SK-N-SH treated with all-trans-retinoic acid at 6 μM for 48 hours (cell line): ENCODE measurements around the gene CPEB3.

ENCODE experiments used
- ATAC-seq: fragments of 200-7000 bp; cut with Tn5 transposase; 3 replicates; pipeline ENCODE4 v1.9.1; 2020; ENCODE audit warnings: mild to moderate bottlenecking, moderate library complexity
- ARNTL ChIP-seq: fragments of 450-650 bp; formaldehyde crosslinking; IDR thresholded peaks from 2 replicates; pipeline ENCODE4 v1.5.0; 2020; ENCODE audit warnings: low read depth, mild to moderate bottlenecking, moderate library complexity, borderline replicate concordance
- CSDC2 ChIP-seq: fragments of 250-450 bp; sonication (Bioruptor Pico); IDR thresholded peaks from 2 replicates; pipeline ENCODE4 v1.5.0; 2020; ENCODE audit warnings: mild to moderate bottlenecking, moderate library complexity
- CSRNP3 ChIP-seq: fragments of 250-450 bp; sonication (Bioruptor Pico); IDR thresholded peaks from 2 replicates; pipeline ENCODE4 v1.5.1; 2021; ENCODE audit warnings: mild to moderate bottlenecking, moderate library complexity
- ESRRG ChIP-seq: fragments of 250-450 bp; sonication (Bioruptor Pico); IDR thresholded peaks from 2 replicates; pipeline ENCODE4 v1.6.1; 2021; ENCODE audit warnings: mild to moderate bottlenecking
- GLIS3 ChIP-seq: fragments of 250-450 bp; sonication (Bioruptor Pico); IDR thresholded peaks from 2 replicates; pipeline ENCODE4 v1.5.0; 2020; ENCODE audit warnings: mild to moderate bottlenecking, moderate library complexity
- ISL1 ChIP-seq: fragments of 250-450 bp; sonication (Bioruptor Pico); IDR thresholded peaks from 2 replicates; pipeline ENCODE4 v2.1.2; 2022; ENCODE audit warnings: mild to moderate bottlenecking, moderate library complexity
- OSR1 ChIP-seq: fragments of 250-450 bp; sonication (Bioruptor Pico); IDR thresholded peaks from 2 replicates; pipeline ENCODE4 v1.8.0; 2022; ENCODE audit warnings: moderate library complexity, mild to moderate bottlenecking, inconsistent platforms
- PPARA ChIP-seq: fragments of 250-450 bp; sonication (Bioruptor Pico); IDR thresholded peaks from 2 replicates; pipeline ENCODE4 v1.5.0; 2020; ENCODE audit warnings: mild to moderate bottlenecking, borderline replicate concordance
- RARB ChIP-seq: fragments of 250-450 bp; sonication (Bioruptor Pico); IDR thresholded peaks from 2 replicates; pipeline ENCODE4 v1.8.0; 2021; ENCODE audit warnings: mild to moderate bottlenecking, moderate library complexity
- TOX ChIP-seq: fragments of 250-450 bp; sonication (Bioruptor Pico); IDR thresholded peaks from 2 replicates; pipeline ENCODE4 v1.8.0; 2021; ENCODE audit warnings: mild to moderate bottlenecking, moderate library complexity, borderline replicate concordance
- ZFP3 ChIP-seq: fragments of 250-450 bp; sonication (Bioruptor Pico); IDR thresholded peaks from 2 replicates; pipeline ENCODE4 v1.5.0; 2020; ENCODE audit warnings: mild to moderate bottlenecking, moderate library complexity
- ZNF565 ChIP-seq: fragments of 450-650 bp; formaldehyde crosslinking; conservative IDR thresholded peaks from 2 replicates; pipeline ENCODE4 v1.5.0; 2020; ENCODE audit warnings: low read depth, mild to moderate bottlenecking, moderate library complexity
- ZNF70 ChIP-seq: fragments of 450-650 bp; formaldehyde crosslinking; IDR thresholded peaks from 2 replicates; pipeline ENCODE4 v1.5.0; 2020; ENCODE audit warnings: mild to moderate bottlenecking, moderate library complexity
- ZNF8 ChIP-seq: fragments of 450-650 bp; formaldehyde crosslinking; IDR thresholded peaks from 2 replicates; pipeline ENCODE4 v1.5.0; 2020; ENCODE audit warnings: mild to moderate bottlenecking, moderate library complexity
- TF ChIP-seq, protein P1 (sequence below): fragments of 250-450 bp; sonication (Bioruptor Pico); IDR thresholded peaks from 2 replicates; pipeline ENCODE4 v1.5.1; 2020; ENCODE audit warnings: low read depth, mild to moderate bottlenecking, moderate library complexity
- TF ChIP-seq, protein P2 (sequence below): fragments of 250-450 bp; sonication (Bioruptor Pico); IDR thresholded peaks from 2 replicates; pipeline ENCODE4 v1.8.0; 2021; ENCODE audit warnings: low read depth, mild to moderate bottlenecking, moderate library complexity, borderline replicate concordance
- TF ChIP-seq, protein P3 (sequence below): fragments of 250-450 bp; sonication (Bioruptor Pico); IDR thresholded peaks from 2 replicates; pipeline ENCODE4 v1.8.0; 2020; ENCODE audit warnings: mild to moderate bottlenecking, moderate library complexity, borderline replicate concordance
- TF ChIP-seq, protein P4 (sequence below): fragments of 250-450 bp; sonication (Bioruptor Pico); IDR thresholded peaks from 2 replicates; pipeline ENCODE4 v1.5.0; 2020; ENCODE audit warnings: mild to moderate bottlenecking, moderate library complexity

The CPEB3 gene

DNA sequence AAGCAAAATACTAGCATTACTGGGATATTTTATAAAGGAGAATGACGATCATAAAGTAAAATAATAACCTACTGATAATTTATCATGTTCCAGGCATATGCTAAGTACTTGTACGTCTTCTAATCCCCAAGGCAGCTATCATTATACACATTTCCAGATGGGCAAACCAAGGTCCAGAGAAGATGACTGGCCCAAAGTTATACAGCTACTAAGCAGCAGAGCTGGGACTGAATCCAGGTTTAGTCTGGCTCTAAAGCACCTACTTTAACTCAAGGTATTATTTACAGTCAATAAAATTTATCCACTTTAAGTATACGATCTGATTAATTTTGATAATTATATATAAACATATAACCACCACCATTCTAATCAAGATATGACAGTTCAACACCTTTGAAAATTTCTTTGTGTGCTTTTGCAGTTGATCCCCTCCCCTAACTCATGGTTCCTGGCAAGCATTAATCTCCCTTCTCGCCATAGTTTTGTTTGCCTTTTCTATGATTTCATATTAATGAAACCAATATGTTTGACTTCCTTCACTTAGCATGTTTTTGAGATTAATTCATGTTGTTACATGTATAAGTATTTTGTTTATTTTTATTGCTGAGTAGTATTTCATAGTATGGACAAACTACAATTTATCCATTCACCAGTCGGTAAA, 126.7 kb downstream of the CPEB3 start:
- no peak for TF ChIP-seq CSRNP3
- TF ChIP-seq ZNF8 (CRISPR knock-in tag): no peak
- no peak for TF ChIP-seq CSDC2
- TF ChIP-seq, protein P1, sequence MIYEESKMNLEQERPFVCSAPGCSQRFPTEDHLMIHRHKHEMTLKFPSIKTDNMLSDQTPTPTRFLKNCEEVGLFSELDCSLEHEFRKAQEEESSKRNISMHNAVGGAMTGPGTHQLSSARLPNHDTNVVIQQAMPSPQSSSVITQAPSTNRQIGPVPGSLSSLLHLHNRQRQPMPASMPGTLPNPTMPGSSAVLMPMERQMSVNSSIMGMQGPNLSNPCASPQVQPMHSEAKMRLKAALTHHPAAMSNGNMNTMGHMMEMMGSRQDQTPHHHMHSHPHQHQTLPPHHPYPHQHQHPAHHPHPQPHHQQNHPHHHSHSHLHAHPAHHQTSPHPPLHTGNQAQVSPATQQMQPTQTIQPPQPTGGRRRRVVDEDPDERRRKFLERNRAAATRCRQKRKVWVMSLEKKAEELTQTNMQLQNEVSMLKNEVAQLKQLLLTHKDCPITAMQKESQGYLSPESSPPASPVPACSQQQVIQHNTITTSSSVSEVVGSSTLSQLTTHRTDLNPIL: no peak
- no peak for TF ChIP-seq ARNTL
- no peak for TF ChIP-seq ZFP3 (CRISPR knock-in tag)
- TF ChIP-seq, protein P2, sequence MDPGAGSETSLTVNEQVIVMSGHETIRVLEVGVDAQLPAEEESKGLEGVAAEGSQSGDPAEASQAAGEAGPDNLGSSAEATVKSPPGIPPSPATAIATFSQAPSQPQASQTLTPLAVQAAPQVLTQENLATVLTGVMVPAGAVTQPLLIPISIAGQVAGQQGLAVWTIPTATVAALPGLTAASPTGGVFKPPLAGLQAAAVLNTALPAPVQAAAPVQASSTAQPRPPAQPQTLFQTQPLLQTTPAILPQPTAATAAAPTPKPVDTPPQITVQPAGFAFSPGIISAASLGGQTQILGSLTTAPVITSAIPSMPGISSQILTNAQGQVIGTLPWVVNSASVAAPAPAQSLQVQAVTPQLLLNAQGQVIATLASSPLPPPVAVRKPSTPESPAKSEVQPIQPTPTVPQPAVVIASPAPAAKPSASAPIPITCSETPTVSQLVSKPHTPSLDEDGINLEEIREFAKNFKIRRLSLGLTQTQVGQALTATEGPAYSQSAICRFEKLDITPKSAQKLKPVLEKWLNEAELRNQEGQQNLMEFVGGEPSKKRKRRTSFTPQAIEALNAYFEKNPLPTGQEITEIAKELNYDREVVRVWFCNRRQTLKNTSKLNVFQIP (CRISPR knock-in tag): no peak
- TF ChIP-seq PPARA (CRISPR knock-in tag): no peak
- TF ChIP-seq, protein P3, sequence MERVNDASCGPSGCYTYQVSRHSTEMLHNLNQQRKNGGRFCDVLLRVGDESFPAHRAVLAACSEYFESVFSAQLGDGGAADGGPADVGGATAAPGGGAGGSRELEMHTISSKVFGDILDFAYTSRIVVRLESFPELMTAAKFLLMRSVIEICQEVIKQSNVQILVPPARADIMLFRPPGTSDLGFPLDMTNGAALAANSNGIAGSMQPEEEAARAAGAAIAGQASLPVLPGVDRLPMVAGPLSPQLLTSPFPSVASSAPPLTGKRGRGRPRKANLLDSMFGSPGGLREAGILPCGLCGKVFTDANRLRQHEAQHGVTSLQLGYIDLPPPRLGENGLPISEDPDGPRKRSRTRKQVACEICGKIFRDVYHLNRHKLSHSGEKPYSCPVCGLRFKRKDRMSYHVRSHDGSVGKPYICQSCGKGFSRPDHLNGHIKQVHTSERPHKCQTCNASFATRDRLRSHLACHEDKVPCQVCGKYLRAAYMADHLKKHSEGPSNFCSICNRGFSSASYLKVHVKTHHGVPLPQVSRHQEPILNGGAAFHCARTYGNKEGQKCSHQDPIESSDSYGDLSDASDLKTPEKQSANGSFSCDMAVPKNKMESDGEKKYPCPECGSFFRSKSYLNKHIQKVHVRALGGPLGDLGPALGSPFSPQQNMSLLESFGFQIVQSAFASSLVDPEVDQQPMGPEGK (CRISPR knock-in tag): no peak
- TF ChIP-seq, protein P4, sequence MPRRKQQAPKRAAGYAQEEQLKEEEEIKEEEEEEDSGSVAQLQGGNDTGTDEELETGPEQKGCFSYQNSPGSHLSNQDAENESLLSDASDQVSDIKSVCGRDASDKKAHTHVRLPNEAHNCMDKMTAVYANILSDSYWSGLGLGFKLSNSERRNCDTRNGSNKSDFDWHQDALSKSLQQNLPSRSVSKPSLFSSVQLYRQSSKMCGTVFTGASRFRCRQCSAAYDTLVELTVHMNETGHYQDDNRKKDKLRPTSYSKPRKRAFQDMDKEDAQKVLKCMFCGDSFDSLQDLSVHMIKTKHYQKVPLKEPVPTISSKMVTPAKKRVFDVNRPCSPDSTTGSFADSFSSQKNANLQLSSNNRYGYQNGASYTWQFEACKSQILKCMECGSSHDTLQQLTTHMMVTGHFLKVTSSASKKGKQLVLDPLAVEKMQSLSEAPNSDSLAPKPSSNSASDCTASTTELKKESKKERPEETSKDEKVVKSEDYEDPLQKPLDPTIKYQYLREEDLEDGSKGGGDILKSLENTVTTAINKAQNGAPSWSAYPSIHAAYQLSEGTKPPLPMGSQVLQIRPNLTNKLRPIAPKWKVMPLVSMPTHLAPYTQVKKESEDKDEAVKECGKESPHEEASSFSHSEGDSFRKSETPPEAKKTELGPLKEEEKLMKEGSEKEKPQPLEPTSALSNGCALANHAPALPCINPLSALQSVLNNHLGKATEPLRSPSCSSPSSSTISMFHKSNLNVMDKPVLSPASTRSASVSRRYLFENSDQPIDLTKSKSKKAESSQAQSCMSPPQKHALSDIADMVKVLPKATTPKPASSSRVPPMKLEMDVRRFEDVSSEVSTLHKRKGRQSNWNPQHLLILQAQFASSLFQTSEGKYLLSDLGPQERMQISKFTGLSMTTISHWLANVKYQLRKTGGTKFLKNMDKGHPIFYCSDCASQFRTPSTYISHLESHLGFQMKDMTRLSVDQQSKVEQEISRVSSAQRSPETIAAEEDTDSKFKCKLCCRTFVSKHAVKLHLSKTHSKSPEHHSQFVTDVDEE (CRISPR knock-in tag): no peak
- no peak for TF ChIP-seq ISL1 (CRISPR knock-in tag)
- no peak for ATAC-seq

DNA sequence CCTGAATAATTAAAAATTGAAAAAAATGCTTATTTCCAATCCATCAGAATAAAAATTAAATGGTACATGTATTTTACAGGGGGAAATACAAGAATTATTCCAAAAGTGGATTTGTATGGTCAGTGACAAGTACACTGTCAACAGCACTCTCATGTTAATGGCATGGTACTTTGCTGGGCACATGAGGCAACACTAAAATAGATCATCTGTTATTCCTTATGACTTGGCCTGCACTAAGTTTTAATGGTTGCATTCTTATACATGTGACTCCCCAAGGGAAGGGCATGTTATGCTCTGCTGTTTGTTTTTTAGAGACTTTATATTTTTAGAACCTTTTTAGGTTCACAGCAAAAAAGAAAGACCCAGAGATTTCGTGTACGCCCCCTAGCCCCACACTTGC, 128.3 kb downstream of the CPEB3 start:
- no peak for ATAC-seq
- TF ChIP-seq, protein P3 (CRISPR knock-in tag): no peak
- TF ChIP-seq ZNF565 (no peak), OSR1 (CRISPR knock-in tag) (no peak), ARNTL (no peak), TOX (CRISPR knock-in tag) (no peak), ZFP3 (CRISPR knock-in tag) (no peak), ZNF8 (CRISPR knock-in tag) (no peak), CSDC2 (no peak), ZNF70 (no peak), GLIS3 (CRISPR knock-in tag) (no peak), PPARA (CRISPR knock-in tag) (no peak), ESRRG (CRISPR knock-in tag) (no peak), CSRNP3 (no peak), RARB (CRISPR knock-in tag) (no peak), ISL1 (CRISPR knock-in tag) (no peak)
- TF ChIP-seq, protein P1: no peak
